ENCODE data around the gene SNCA.

DNA sequence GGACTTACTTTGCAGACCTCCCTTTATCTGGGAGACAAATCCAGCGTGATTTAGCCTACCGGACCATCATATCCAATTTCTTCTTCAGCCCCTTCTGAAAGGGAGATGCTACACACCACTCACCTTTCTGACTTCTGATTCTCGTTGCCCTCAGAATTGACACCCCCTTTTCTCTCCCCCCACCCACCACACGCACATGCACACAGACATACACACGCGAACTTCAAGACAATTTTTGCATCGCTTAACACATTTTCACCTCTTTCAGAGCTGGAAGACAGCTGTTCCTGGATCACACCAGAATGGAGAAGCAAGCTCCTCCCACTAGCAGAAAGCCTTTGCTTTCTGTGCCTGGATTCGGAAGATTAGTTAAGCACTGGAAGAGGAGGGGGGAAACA, 1.0 kb upstream of the SNCA start:
- no peak for TF ChIP-seq POLR2A (IDR thresholded peaks at IDR 0.05)
- TF ChIP-seq, protein P1, sequence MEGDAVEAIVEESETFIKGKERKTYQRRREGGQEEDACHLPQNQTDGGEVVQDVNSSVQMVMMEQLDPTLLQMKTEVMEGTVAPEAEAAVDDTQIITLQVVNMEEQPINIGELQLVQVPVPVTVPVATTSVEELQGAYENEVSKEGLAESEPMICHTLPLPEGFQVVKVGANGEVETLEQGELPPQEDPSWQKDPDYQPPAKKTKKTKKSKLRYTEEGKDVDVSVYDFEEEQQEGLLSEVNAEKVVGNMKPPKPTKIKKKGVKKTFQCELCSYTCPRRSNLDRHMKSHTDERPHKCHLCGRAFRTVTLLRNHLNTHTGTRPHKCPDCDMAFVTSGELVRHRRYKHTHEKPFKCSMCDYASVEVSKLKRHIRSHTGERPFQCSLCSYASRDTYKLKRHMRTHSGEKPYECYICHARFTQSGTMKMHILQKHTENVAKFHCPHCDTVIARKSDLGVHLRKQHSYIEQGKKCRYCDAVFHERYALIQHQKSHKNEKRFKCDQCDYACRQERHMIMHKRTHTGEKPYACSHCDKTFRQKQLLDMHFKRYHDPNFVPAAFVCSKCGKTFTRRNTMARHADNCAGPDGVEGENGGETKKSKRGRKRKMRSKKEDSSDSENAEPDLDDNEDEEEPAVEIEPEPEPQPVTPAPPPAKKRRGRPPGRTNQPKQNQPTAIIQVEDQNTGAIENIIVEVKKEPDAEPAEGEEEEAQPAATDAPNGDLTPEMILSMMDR (IDR thresholded peaks at IDR 0.05): no peak
- no peak for TF ChIP-seq POLR2AphosphoS5 (IDR thresholded peaks at IDR 0.05)
- no peak for TF ChIP-seq EP300 (IDR thresholded peaks at IDR 0.05)
